Uterus (tissue), 4 donors: ENCODE results near the gene LCNL1. TPM values are rescaled to one million over a fixed set of nuclear protein-coding genes. Genes with fewer than 3 reads are reported as not detected.

Experiments
- DNase-seq, 2 donors: peaks; one replicate each; pipeline ENCODE4 v3.0.0-alpha.2; 2019 to 2020
- H3K27ac ChIP-seq, 2 donors: fragments of 200-600 bp; sonication (generic); 1 replicate in 1 of 2; 2 replicates in 1 of 2; pipeline ENCODE4 v1.5.1; 2016 to 2018
- H3K27me3 ChIP-seq, 2 donors: fragments of 200-600 bp; sonication (generic); one replicate each; pipeline ENCODE4 v1.5.1; 2018 to 2019; ENCODE audit warnings: control low read depth in 1 of 2
- H3K36me3 ChIP-seq, 2 donors: fragments of 200-600 bp; sonication (generic); one replicate each; pipeline ENCODE4 v1.5.1; 2019; ENCODE audit warnings: control low read depth in 1 of 2
- H3K4me1 ChIP-seq, 2 donors: fragments of 200-600 bp; sonication (generic); one replicate each; pipeline ENCODE4 v1.5.1; 2018 to 2019; ENCODE audit warnings: control low read depth in 1 of 2
- H3K4me3 ChIP-seq, 2 donors: fragments of 200-600 bp; sonication (generic); 1 replicate in 1 of 2; 2 replicates in 1 of 2; pipeline ENCODE4 v1.5.1; 2018 to 2019; ENCODE audit warnings: mild to moderate bottlenecking in 1 of 2
- H3K9me3 ChIP-seq, 2 donors: fragments of 200-600 bp; sonication (generic); one replicate each; pipeline ENCODE4 v1.5.1; 2019; ENCODE audit warnings: control low read depth in 1 of 2
- CTCF ChIP-seq, 4 experiments: fragments of 200-600 bp in 2 of 4; fragments of 450-650 bp in 2 of 4; sonication (generic) in 2 of 4; IDR thresholded peaks; one replicate each; pipeline ENCODE4 v1.5.1; 2016 to 2019; ENCODE audit warnings: antibody characterized with exemption in 4 of 4, mild to moderate bottlenecking in 2 of 4, moderate library complexity in 1 of 4
- POLR2A ChIP-seq, 2 donors: fragments of 450-650 bp; IDR thresholded peaks; one replicate each; pipeline ENCODE4 v1.6.1; 2016; ENCODE audit warnings: antibody characterized with exemption in 2 of 2, mild to moderate bottlenecking in 1 of 2, moderate library complexity in 1 of 2
- intact Hi-C: fragments of 100-400 bp; cut with DNase I; formaldehyde crosslinking; loops from one replicate; pipeline ENCODE4 v1.15.1; 2023; ENCODE audit warnings: low total_unique reads
- total RNA-seq, 4 donors: library from RNA; depleted of rRNA in 3 of 4; stranded (reverse); fragments of >200 nt in 3 of 4; gene quantifications; one replicate each; pipeline versions ENCODE4 v1.1.0 to v1.2.4, GENCODE V29; 2014 to 2023
- donor health status: DM: yes; HTN: yes; CAD: no.

The LCNL1 gene
- total RNA-seq, 4 donors from 2014 or later, result under 0.01 to 6.9 (median 0.54) TPM

GRCh38 chr9:137009938-137010732 lies 27.3 kb downstream of the LCNL1 start:
- Histone ChIP-seq H3K9me3 (no peaks in the 10 kb centered on the region), H3K4me1 (no peaks in the 10 kb centered on the region), H3K36me3 (no peaks in the 10 kb centered on the region), H3K4me3 (no peak overlapping the region), H3K27me3 (no peaks in the 10 kb centered on the region), H3K27ac (no peak overlapping the region)
- no peak for DNase-seq
- intact Hi-C loops, result no loop called here
- TF ChIP-seq POLR2A (IDR thresholded peaks at IDR 0.05), result no peak
- no peak for TF ChIP-seq CTCF (IDR thresholded peaks at IDR 0.05)

DNA sequence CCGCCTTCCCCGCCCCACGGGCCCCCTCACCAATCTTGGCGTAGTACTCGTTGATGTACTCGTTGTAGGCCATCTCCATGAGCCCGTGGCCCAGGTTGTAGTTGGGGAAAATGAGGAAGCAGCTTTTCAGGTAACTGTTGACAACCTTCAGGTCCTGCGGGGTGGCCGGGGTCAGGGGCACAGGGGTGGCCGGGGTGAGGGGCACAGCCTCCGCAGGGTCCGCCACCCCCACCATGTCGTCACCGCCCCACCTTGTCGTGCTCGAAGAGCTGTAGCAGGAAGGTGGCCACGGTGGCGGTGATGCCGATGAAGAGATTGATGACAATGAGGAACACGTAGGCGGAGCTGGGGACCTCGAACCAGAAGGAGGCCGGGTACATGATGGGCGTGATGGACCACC lies 28.4 kb downstream of the LCNL1 start:
- H3K27me3 ChIP-seq, result no peaks in the 10 kb centered on the region
- intact Hi-C loops, result no loop called here
- no peaks in the 10 kb centered on the region for H3K36me3 ChIP-seq
- H3K4me1 ChIP-seq, result no peaks in the 10 kb centered on the region
- TF ChIP-seq CTCF (IDR thresholded peaks at IDR 0.05) (no peak), POLR2A (IDR thresholded peaks at IDR 0.05) (no peak)
- H3K27ac ChIP-seq, result no peak overlapping the region
- no peak overlapping the region for H3K4me3 ChIP-seq
- H3K9me3 ChIP-seq, result no peaks in the 10 kb centered on the region
- no peak for DNase-seq

DNA sequence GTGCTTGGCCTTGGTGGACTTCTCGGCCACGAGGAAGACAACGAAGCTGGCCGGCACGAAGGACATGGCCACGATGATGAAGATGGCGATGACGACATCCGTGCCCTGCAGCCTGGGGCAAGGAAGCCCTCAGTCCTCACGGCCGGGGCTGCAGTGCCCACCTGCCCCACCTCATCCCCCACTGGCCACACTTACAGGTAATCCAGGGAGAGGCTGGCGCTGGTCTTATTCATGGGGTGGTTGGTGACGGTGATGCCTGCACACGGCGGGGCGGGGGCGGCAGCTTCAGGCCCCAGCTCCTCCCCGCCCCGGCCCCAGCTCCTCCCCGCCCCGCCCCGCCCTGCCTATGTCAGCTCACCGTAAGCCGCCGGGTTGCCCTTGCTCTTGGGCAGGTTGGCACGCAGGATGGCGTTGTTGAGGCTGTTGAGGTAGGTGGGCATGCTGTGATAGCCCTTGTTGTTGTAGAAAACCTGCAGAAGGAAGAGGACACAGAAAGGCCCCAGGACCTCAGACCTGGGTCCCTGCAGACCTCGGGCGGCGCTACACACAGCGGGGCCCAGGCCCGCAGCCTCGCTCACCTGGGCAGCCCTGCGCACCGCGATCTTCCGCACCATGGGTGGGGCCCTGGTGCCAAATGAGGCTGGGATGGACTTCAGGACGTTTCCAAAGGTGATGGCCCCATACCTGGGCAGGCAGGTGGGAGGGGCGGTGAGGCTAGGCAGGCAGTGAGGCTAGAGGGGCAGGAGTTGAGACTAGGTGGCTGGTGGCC lies 29.3 kb downstream of the LCNL1 start:
- H3K9me3 ChIP-seq, result no peaks in the 10 kb centered on the region
- TF ChIP-seq CTCF (IDR thresholded peaks at IDR 0.05) (no peak), POLR2A (IDR thresholded peaks at IDR 0.05) (no peak)
- DNase-seq, result no peak
- intact Hi-C loops, result no loop called here
- no peak overlapping the region for H3K27ac ChIP-seq
- H3K36me3 ChIP-seq, result no peaks in the 10 kb centered on the region
- H3K4me3 ChIP-seq, result no peak overlapping the region
- no peaks in the 10 kb centered on the region for H3K27me3 ChIP-seq
- no peaks in the 10 kb centered on the region for H3K4me1 ChIP-seq

- Histone ChIP-seq H3K4me3 (no peak overlapping the region), H3K27ac (no peak overlapping the region), H3K4me1 (no peaks in the 10 kb centered on the region), H3K27me3 (no peaks in the 10 kb centered on the region), H3K9me3 (no peaks in the 10 kb centered on the region), H3K36me3 (no peaks in the 10 kb centered on the region)
- TF ChIP-seq CTCF (IDR thresholded peaks at IDR 0.05), result no peak
- TF ChIP-seq POLR2A (IDR thresholded peaks at IDR 0.05), result no peak
- no peak for DNase-seq
- intact Hi-C loops, result no loop called here
Observed at GRCh38 chr9:137012694-137013570, 30.1 kb downstream of the LCNL1 start.
